DMS114 treated with DMSO at 0.1 percent for 48 hours (cell line): Measurements from ENCODE around the gene RNGTT.
"Not testable (repeated sequence)": the region's sequence is repeated elsewhere in the genome, so short reads cannot be mapped to it uniquely, and the experiment has no call there.

Experiments
- DNase-seq: peaks from one replicate; lab custom pipeline; 2025; ENCODE audit not compliant: unreplicated experiment; lab: John Stamatoyannopoulos, UW

The RNGTT gene

DNA sequence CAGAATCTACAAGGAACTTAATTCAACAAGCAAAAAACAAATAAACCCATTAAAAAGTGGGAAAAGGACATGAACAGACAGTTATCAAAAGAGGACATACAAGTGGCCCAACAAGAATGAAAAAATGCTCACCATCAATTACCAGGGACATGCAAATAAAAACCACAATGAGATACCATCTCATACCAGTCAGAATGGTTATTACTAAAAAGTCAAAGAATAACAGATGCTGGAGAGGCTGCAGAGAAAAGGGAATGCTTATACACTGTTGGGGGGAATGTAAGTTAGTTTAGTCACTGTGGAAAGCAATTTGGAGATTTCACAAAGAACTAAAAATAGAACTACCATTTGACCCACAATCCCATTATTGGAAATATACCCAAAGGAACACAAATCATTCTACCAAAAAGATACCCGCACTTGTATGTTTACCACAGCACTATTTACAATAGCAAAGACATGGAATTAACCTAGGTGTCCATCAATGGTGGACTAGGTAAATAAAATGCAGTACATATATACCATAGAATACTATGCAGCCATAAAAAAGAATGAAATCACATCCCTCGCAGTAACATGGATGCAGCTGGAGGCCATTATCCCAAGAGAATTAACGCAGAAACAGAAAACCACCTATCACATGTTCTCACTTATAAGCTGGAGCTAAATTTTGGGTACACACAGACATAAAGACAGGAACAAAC is 48.4 kb downstream of the RNGTT start:
- no peak for DNase-seq

DNA sequence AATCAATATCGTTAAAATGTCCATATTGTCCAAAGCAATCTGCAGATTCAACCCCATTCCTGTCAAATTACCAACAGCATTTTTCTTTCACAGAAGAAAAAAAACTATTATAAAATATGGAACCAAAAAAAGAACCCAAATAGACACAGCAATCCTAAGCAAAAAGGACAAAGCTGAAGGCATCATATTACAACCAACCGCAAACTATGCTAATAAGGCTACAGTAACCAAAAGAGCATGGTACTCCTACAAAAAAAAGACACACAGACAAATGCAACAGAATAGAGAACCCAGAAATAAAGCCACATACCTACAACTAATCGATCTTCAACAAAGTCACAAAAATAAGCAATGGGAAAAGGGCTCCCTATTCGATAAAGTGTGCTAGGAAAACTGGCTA is 49.2 kb downstream of the RNGTT start:
- DNase-seq: no peak

- no peak for DNase-seq
These were observed 49.9 kb downstream of the RNGTT start for GRCh38 chr6:88913471-88913870.

GRCh38 chr6:88910922-88911778 is 52.3 kb downstream of the RNGTT start:
- no peak for DNase-seq

GRCh38 chr6:88908598-88909548 is 54.5 kb downstream of the RNGTT start:
- DNase-seq: no peak

GRCh38 chr6:88907148-88907547 is 56.3 kb downstream of the RNGTT start:
- not testable (repeated sequence) for DNase-seq

GRCh38 chr6:88899569-88900316 is 63.7 kb downstream of the RNGTT start:
- peak; percentile 4 for DNase-seq

- DNase-seq: no peak
These were observed 67.5 kb downstream of the RNGTT start for GRCh38 chr6:88895911-88896310.

DNA sequence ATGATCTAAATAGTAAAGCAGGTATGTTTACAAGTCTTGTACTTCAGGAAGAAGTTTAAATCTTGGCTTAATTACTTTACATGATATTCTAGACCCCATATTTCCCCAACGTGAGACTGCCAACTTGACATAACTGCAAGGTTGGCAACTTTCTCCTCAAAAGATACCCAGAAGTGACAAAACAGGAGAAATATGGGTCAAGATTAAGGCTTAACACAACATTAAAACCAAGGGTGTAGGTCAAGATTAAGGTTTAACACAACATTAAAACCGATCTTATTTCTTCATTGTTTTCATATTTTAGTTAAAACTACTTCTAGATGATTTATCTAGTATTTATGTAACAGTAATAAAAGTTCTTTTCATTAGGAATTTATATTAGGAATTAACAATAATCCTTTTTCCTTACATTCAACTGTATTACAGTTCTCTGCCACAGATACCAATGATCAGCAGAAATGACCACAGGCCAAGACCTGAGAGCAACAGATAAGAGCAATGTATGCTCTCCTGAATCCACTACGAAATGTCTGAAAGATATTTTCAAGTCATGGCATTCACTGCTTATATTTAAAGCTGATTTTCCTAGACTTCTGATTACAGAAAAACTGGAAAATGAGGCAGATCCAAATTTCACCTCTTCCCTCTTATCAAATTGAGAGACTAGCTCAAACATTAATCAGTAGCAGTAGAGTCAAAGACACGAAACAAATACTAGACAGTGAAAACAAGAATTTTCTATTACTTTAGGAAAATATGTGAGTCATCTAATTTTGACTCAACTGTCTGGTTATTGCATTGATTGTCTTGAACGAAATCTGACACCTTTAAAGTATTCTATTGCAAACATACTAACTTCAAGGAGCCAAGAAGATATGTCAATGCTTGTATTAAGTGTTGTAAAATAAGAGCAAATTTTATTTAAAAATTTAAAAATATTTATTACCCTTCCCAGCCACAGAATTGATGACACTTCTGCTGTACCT is 72.3 kb downstream of the RNGTT start:
- no peak for DNase-seq

DNA sequence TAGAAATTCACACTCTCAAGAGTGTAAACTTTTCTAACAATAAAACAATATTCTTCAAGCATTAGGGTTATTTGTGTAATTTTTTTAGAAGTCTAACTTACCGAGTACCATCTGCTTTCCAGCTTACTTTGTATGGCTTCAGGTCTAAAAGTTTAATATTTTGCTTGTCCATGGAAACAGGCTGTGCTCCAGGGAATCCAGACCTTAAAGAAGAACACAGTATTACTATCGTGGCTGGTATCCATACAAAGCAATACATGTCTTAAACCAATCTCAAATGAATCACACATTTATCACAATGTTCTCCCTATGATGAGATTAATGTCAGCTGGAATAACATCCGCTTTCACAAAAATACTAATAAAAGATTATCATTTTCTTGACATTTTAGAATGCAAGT is 73.0 kb downstream of the RNGTT start:
- no peak for DNase-seq

DNA sequence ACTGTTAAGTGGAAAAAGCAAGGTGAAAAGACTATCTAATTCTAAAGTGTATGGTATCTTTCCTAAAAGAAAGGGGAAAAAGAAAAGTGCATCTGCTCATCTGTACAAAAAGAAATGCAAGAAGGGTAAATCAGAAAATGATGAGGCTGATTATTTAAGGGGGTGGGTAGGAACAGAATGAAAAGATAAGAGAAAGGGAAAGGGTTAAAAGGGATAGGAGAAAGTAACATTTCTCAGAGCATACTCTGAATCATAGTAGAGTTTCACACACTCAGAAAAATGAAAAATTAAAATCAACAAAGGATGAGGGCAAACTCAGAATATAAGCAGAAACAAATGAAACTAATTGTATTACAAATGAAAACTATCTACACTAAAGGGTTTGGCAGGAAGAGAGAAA is 79.1 kb downstream of the RNGTT start:
- no peak for DNase-seq

- DNase-seq: no peak
These were observed 80.9 kb downstream of the RNGTT start for GRCh38 chr6:88882536-88882935.

DNA sequence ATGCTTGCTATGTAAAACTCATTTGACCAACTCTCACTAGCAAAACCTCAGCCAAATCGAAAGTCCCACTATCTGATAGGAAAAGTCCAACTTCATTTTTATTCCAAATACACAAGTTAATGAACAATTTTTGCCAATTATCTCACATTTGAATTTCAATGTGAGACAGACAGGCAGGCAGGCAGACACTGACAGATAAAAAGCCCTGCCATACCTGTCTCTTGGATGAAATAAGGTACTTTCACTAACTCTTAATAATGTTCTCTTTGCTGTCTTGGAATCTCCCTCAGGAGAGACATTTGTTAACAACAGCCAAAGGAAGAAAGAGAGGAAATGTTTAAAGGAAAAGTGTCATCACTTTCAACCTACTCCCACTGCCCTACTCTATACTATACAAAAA is 82.0 kb downstream of the RNGTT start:
- DNase-seq: no peak

GRCh38 chr6:88880021-88880420 is 83.4 kb downstream of the RNGTT start:
- no peak for DNase-seq

GRCh38 chr6:88877893-88878292 is 85.5 kb downstream of the RNGTT start:
- DNase-seq: no peak

DNA sequence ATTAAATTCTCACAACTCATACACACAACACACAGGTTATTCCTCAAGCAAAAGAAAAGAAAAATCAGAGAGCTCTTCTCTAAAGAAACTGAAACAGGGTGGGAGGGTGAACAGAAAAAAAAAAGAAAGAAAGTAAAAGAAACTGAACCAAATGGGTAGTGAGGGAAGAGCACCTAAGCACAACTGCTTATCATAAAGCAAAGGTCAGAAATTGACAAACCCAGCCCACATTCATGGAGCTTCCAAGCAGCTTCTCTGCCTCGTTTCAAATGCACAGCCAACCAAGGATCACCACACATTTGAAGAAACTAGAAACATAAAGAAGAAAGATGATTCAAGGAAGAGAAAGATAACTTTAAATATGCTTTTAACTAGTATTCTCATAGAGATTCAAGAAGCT is 90.5 kb downstream of the RNGTT start:
- DNase-seq: no peak

GRCh38 chr6:88871498-88871897 is 91.9 kb downstream of the RNGTT start:
- DNase-seq: no peak

GRCh38 chr6:88870717-88871330 is 92.6 kb downstream of the RNGTT start:
- peak; percentile 33 for DNase-seq
